Measurements from ENCODE around the gene DCST1.

DCST1 gene

DNA sequence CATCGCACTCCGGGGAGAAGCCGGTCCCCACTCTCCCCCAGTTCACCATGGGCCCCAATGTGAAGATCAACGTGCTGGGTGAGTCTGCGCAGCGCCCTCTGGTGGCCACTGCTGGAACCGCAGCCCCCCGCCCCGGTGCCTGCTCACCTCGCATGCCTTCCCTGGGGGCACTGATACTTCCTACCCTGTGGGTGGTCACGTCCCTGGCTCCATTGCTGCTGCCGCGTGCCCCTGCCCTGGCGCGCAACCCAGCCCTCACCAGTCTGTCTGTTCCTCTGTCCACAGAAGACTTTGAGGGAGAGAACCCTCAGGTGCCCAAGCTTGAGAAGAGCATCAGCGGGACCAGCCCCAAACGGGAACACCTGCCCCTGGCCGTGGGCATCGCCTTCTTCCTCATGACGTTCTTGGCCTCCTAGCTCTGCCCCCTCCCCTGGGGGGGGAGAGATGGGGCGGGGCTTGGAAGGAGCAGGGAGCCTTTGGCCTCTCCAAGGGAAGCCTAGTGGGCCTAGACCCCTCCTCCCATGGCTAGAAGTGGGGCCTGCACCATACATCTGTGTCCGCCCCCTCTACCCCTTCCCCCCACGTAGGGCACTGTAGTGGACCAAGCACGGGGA lies 52.6 kb downstream of the DCST1 start:
- peak; percentile 57 to 77 for DNase-seq (ENCODE audit: low read depth in 2 of 2)

DNA sequence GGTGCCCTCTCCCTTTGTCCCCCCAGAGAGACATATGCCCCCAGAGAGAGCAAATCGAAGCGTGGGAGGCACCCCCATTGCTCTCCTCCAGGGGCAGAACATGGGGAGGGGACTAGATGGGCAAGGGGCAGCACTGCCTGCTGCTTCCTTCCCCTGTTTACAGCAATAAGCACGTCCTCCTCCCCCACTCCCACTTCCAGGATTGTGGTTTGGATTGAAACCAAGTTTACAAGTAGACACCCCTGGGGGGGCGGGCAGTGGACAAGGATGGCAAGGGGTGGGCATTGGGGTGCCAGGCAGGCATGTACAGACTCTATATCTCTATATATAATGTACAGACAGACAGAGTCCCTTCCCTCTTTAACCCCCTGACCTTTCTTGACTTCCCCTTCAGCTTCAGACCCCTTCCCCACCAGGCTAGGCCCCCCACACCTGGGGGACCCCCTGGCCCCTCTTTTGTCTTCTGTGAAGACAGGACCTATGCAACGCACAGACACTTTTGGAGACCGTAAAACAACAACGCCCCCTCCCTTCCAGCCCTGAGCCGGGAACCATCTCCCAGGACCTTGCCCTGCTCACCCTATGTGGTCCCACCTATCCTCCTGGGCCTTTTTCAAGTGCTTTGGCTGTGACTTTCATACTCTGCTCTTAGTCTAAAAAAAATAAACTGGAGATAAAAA lies 53.4 kb downstream of the DCST1 start:
- no peak for DNase-seq (ENCODE audit: low read depth in 2 of 2)

DNA sequence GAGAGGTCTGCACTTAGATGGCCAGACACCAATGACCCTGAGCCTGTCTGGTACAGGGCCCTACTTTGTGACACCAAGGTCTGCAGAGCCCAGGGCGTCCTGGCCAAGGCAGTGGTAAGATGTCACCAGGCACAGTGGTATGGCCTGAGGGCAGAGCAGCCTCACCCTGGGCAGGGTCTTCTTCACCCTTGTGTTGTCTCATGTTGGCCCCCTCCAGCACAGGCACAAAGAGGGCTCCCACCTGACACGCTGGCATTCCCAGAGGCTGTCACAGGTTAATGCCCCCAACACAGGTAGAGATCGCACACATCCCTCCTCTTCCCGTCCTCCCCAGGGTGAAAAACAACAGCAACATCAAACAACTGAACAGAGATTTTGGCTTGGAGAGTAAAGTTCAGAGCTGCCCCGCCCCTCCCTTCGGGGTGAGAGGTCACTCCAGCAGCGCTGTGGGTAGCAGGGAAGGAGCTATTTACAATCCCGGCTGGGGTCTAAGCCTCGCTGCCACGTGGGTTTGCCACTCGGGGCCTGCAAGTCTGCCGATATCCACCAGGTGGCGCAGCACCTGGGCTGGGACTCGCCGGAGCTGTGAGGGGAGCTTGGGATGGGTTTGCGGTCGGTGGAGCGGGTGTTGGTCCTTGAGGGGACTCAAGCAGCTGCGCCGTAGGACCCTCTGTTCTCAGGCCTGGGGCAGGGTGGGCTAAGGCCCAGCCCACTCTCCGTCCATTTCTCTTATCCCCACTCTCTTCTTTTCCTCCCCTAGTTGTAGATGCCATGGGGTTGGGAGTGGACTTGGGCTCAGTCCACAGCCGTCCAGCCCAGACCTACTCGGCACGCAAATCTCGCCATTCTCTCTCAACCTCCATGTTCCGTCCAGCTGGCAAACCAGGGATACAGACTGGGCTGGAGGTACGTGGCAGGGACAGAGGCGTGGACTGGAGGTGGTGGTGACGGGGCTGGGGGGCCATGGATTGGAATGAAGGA lies 57.7 kb downstream of the DCST1 start:
- peak; percentile 65 to 80 for DNase-seq (ENCODE audit: low read depth in 2 of 2)

- DNase-seq (ENCODE audit: low read depth in 2 of 2) = no peak
Observed at GRCh38 chr1:155092131-155092530, 58.5 kb downstream of the DCST1 start.

DNA sequence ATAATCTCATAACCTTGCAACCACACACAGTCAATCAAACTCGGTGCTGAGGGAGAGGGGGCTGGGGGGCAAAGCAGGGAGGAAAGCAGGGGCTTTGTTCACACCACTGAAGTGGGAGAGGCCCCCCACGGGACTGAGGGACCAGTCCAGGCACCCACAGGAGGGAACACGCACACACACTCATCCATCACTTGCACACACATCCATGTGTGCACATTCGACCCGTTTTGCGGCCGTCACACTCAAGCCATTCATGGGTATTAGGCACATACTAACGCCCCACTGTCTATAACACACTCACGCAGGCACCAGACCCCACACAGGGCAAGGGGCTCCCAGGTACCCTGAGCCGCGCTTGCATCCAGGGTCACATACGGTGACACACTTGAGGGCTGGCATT lies 59.0 kb downstream of the DCST1 start:
- DNase-seq (ENCODE audit: low read depth in 2 of 2) = no peak

- DNase-seq (ENCODE audit: low read depth in 2 of 2) = no peak
Observed at GRCh38 chr1:155093911-155094621, 60.4 kb downstream of the DCST1 start.

DNA sequence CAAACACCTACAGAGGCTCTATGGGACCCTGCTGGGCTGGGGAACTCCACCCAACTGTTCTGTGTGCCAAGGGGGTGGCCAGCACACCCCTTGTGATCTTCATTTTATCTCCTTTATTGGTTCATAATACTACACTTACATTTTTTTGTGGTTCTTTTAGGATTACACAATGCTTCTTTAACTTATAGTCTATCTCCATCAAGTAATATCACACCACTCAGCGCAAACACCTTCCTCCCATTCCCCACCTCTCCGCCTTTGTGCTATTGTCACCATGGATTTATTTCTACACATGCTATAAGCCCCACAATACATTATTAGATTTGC lies 61.0 kb downstream of the DCST1 start:
- DNase-seq (ENCODE audit: low read depth in 2 of 2) = no peak

GRCh38 chr1:155099331-155099730 lies 65.7 kb downstream of the DCST1 start:
- no peak for DNase-seq (ENCODE audit: low read depth in 2 of 2)
